HCT116 (cell line): ENCODE results near the gene C19orf25. TPM values are rescaled to one million over a fixed set of nuclear protein-coding genes. Genes with fewer than 3 reads are reported as not detected.

Experiments used
- ATAC-seq: fragments of 200-7000 bp; cut with Tn5 transposase; 2 replicates; pipeline ENCODE4 v1.9.1; 2020; ENCODE audit warnings: mild to moderate bottlenecking, moderate library complexity
- BruUV-seq: library from RNA; stranded (reverse); fragments of 400-500 nt; replicated peaks from 2 replicates; lab custom pipeline; 2021; lab: Mats Ljungman, UMichigan
- CTCF ChIA-PET: fragments of 300-600 bp; sonication (Branson Sonifier 250); formaldehyde crosslinking; loops from one replicate; lab custom pipeline; 2021; ENCODE audit warnings: antibody characterized with exemption; lab: Charles Lee
- POLR2A ChIA-PET: fragments of 300-600, 350-600 bp; sonication (Branson Sonifier 250); formaldehyde crosslinking; loops from one replicate; lab custom pipeline; 2021; ENCODE audit warnings: antibody characterized with exemption; lab: Charles Lee
- RAD21 ChIA-PET, 2 experiments: fragments of 300-600 bp; sonication (Branson Sonifier 250); formaldehyde crosslinking; loops; one replicate each; lab custom pipeline; 2023; ENCODE audit warnings: low total read pairs in 2 of 2; ENCODE audit not compliant: uncharacterized antibody in 2 of 2, unreplicated experiment in 2 of 2, low non-redundant PET in 1 of 2; lab: Charles Lee
- DNase-seq: peaks from one replicate; pipeline ENCODE4 v3.0.0-alpha.2; 2010; ENCODE audit warnings: low read depth, low spot score
- H2AFZ ChIP-seq: fragments of 200-600 bp; shearing (Covaris generic), sonication (generic); 2 replicates; pipeline ENCODE4 v1.6.1; 2017; ENCODE audit warnings: low read depth, mixed run types, mixed read lengths, antibody characterized with exemption, low read length; ENCODE audit not compliant: poor library complexity, severe bottlenecking
- H3K27ac ChIP-seq: 2 replicates; pipeline ENCODE4 v1.5.1; 2012; ENCODE audit warnings: low read depth, low read length
- H3K27me3 ChIP-seq: fragments of 200-600 bp; sonication (generic); 2 replicates; pipeline ENCODE4 v1.6.1; 2016; ENCODE audit warnings: mixed run types, low read length, mixed read lengths; ENCODE audit not compliant: insufficient read depth
- H3K36me3 ChIP-seq, 2 experiments: fragments of 200-500 bp in 1 of 2; fragments of 200-600 bp in 1 of 2; sonication (Bioruptor generic) in 1 of 2; sonication (generic) in 1 of 2; 2 replicates each; pipeline versions ENCODE4 v1.5.1 to v1.6.1; 2014 to 2016; ENCODE audit warnings: low read length in 2 of 2, inconsistent platforms in 1 of 2, mixed read lengths in 1 of 2, mixed run types in 1 of 2; ENCODE audit not compliant: insufficient read depth in 2 of 2, control insufficient read depth in 1 of 2
- H3K4me1 ChIP-seq, 2 experiments: fragments of 200-600 bp in 1 of 2; sonication (generic) in 1 of 2; 2 replicates each; pipeline versions ENCODE4 v1.5.1 to v1.6.1; 2012 to 2017; ENCODE audit warnings: low read length in 2 of 2, inconsistent platforms in 1 of 2, mild to moderate bottlenecking in 1 of 2, mixed read lengths in 1 of 2, mixed run types in 1 of 2, moderate library complexity in 1 of 2; ENCODE audit not compliant: insufficient read depth in 2 of 2, control insufficient read depth in 1 of 2
- H3K4me2 ChIP-seq: fragments of 200-600 bp; sonication (generic); 2 replicates; pipeline ENCODE4 v1.6.1; 2017; ENCODE audit warnings: mixed run types, low read length, mixed read lengths
- H3K4me3 ChIP-seq, 2 experiments: fragments of 200-600 bp in 1 of 2; sonication (generic) in 1 of 2; replicated peaks in 1 of 2; 2 replicates each; pipeline ENCODE4 v1.5.1; 2011 to 2016; ENCODE audit warnings: low read length in 2 of 2, control low read depth in 1 of 2, low read depth in 1 of 2, mild to moderate bottlenecking in 1 of 2, mixed read lengths in 1 of 2, mixed run types in 1 of 2
- H3K79me2 ChIP-seq: fragments of 200-600 bp; sonication (generic); 2 replicates; pipeline ENCODE4 v1.6.1; 2017; ENCODE audit warnings: mild to moderate bottlenecking, mixed run types, low read length, moderate library complexity, mixed read lengths; ENCODE audit not compliant: insufficient read depth
- H3K9ac ChIP-seq: fragments of 200-600 bp; sonication (generic); 2 replicates; pipeline ENCODE4 v1.6.1; 2016; ENCODE audit warnings: low read length, mixed read lengths
- H3K9me2 ChIP-seq: fragments of 200-600 bp; sonication (generic), shearing (Covaris generic); 2 replicates; pipeline ENCODE4 v1.6.1; 2017; ENCODE audit warnings: mixed run types, mild to moderate bottlenecking, moderate library complexity; ENCODE audit not compliant: insufficient read depth
- H3K9me3 ChIP-seq, 2 experiments: fragments of 200-500 bp in 1 of 2; fragments of 200-600 bp in 1 of 2; sonication (Bioruptor generic) in 1 of 2; sonication (generic) in 1 of 2; 2 replicates each; pipeline ENCODE4 v1.6.1; 2014 to 2017; ENCODE audit warnings: low read length in 2 of 2, mixed read lengths in 2 of 2, inconsistent platforms in 1 of 2, low read depth in 1 of 2, mild to moderate bottlenecking in 1 of 2, mixed run types in 1 of 2, moderate library complexity in 1 of 2; ENCODE audit not compliant: control insufficient read depth in 1 of 2, insufficient read depth in 1 of 2
- H4K20me1 ChIP-seq: fragments of 200-600 bp; sonication (generic), shearing (Covaris generic); 2 replicates; pipeline ENCODE4 v1.6.1; 2017; ENCODE audit warnings: mixed run types, mild to moderate bottlenecking, moderate library complexity; ENCODE audit not compliant: insufficient read depth
- CBX3 ChIP-seq: IDR thresholded peaks from 2 replicates; pipeline ENCODE4 v1.6.1; 2012; ENCODE audit warnings: low read depth
- CEBPB ChIP-seq: IDR thresholded peaks from 2 replicates; pipeline ENCODE4 v1.6.1; 2012; ENCODE audit warnings: low read depth
- EGR1 ChIP-seq: IDR thresholded peaks from 2 replicates; pipeline ENCODE4 v1.6.1; 2012; ENCODE audit warnings: low read depth
- EZH2phosphoT487 ChIP-seq: fragments of 200-600 bp; IDR thresholded peaks from 2 replicates; pipeline ENCODE4 v1.6.1; 2018; ENCODE audit warnings: antibody characterized with exemption, borderline replicate concordance
- FOSL1 ChIP-seq: IDR thresholded peaks from 2 replicates; pipeline ENCODE4 v1.6.1; 2012; ENCODE audit warnings: low read depth
- JUND ChIP-seq: IDR thresholded peaks from 2 replicates; pipeline ENCODE4 v1.6.1; 2012
- POLR2AphosphoS5 ChIP-seq: IDR thresholded peaks from 2 replicates; pipeline ENCODE4 v1.6.1; 2011; ENCODE audit warnings: mild to moderate bottlenecking, low read depth, low read length, moderate library complexity
- SIN3A ChIP-seq: IDR thresholded peaks from 2 replicates; pipeline ENCODE4 v1.6.1; 2012; ENCODE audit warnings: low read depth
- YY1 ChIP-seq: IDR thresholded peaks from 2 replicates; pipeline ENCODE4 v1.6.1; 2011; ENCODE audit warnings: low read length, low read depth, moderate library complexity, mild to moderate bottlenecking; ENCODE audit not compliant: insufficient replicate concordance; ENCODE audit errors: extremely low read depth
- intact Hi-C: fragments of 100-400 bp; cut with micrococcal nuclease; formaldehyde crosslinking; loops from 2 replicates; pipeline ENCODE4 v1.10.0; 2022
- total RNA-seq: library from RNA; stranded (reverse); gene quantifications from one replicate; pipeline ENCODE4 v1.2.1, GENCODE V29; 2021; ENCODE audit not compliant: unreplicated experiment
- TF ChIP-seq, protein P1 (sequence below): IDR thresholded peaks from 2 replicates; pipeline ENCODE4 v1.6.1; 2012
- TF ChIP-seq, protein P2 (sequence below): IDR thresholded peaks from 2 replicates; pipeline ENCODE4 v1.6.1; 2012; ENCODE audit warnings: low read depth

C19orf25 gene
- total RNA-seq, 1 experiment from 2014 or later, result 48.8 TPM

DNA sequence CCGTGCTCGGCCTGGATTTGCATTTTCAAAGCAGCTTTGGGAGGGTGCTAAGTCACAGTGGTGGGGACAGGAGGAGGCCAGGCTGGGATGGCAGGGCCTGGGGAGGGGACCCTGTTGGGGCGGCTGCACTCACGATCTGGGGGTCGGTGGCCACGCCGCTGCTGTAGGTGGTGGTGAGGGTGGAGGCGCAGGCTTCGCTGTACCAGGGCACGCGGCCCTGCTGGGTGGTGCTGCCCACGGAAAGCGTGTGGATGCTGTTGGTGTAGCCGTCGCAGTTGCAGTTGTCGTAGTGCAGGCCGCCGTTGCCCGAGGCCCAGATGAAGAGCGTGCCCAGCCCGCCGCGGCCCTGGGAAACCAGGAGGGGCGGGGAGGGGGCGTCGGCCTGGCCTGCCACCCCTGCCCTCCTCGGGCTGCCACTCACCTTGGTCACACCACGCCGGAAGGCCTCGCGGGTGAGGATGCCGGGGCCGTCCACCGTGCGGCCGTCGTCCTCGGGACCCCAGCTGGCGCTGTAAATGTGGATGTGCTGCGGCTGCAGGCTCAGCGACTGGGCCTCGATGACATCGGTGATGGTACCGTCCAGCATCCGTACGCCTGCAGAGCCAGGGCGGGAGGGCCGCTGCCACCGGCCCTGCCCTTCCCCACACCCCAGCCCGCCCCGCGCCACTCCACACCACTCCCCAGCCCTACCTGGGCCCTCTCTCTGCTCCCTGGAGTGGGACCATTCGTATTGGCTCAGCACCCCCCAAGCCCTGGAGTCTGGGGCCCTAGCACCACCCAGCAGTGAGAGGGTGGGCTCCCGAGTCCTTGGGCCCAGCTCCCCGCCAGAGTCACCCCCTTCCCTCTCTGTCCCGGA lies 7.9 kb upstream of the C19orf25 start:
- CTCF ChIA-PET, result no interaction called here
- POLR2A ChIA-PET, result no interaction called here
- intact Hi-C loops, result no loop called here

More for the DNA sequence above, 7.9 kb upstream of the C19orf25 start:
- no peak for TF ChIP-seq EGR1
- TF ChIP-seq, protein P1, sequence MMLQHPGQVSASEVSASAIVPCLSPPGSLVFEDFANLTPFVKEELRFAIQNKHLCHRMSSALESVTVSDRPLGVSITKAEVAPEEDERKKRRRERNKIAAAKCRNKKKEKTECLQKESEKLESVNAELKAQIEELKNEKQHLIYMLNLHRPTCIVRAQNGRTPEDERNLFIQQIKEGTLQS, result no peak
- no peak for TF ChIP-seq CEBPB
- TF ChIP-seq JUND, result no peak
- no peak for TF ChIP-seq YY1
- TF ChIP-seq SIN3A, result no peak
- no peak for TF ChIP-seq CBX3
- no peak for TF ChIP-seq FOSL1
- TF ChIP-seq, protein P2, sequence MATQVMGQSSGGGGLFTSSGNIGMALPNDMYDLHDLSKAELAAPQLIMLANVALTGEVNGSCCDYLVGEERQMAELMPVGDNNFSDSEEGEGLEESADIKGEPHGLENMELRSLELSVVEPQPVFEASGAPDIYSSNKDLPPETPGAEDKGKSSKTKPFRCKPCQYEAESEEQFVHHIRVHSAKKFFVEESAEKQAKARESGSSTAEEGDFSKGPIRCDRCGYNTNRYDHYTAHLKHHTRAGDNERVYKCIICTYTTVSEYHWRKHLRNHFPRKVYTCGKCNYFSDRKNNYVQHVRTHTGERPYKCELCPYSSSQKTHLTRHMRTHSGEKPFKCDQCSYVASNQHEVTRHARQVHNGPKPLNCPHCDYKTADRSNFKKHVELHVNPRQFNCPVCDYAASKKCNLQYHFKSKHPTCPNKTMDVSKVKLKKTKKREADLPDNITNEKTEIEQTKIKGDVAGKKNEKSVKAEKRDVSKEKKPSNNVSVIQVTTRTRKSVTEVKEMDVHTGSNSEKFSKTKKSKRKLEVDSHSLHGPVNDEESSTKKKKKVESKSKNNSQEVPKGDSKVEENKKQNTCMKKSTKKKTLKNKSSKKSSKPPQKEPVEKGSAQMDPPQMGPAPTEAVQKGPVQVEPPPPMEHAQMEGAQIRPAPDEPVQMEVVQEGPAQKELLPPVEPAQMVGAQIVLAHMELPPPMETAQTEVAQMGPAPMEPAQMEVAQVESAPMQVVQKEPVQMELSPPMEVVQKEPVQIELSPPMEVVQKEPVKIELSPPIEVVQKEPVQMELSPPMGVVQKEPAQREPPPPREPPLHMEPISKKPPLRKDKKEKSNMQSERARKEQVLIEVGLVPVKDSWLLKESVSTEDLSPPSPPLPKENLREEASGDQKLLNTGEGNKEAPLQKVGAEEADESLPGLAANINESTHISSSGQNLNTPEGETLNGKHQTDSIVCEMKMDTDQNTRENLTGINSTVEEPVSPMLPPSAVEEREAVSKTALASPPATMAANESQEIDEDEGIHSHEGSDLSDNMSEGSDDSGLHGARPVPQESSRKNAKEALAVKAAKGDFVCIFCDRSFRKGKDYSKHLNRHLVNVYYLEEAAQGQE, result no peak
- TF ChIP-seq POLR2AphosphoS5, result no peak
- no peak for TF ChIP-seq EZH2phosphoT487
- H3K27me3 ChIP-seq, result no peaks in the 10 kb centered on the region
- no peaks in the 10 kb centered on the region for H3K9me3 ChIP-seq
- H2AFZ ChIP-seq, result no peak overlapping the region
- no peak overlapping the region; the same call in 1 of the 2 replicates for H3K27ac ChIP-seq
- RAD21 ChIA-PET, result no interaction called here
- no peak overlapping the region for H3K4me3 ChIP-seq
- no peaks in the 10 kb centered on the region for H3K36me3 ChIP-seq
- peaks cover 7% of the 10 kb centered on the region; the same call in 1 of the 2 replicates for H3K79me2 ChIP-seq
- no peak overlapping the region for H3K4me2 ChIP-seq
- H3K4me1 ChIP-seq, result peaks cover 7 to 24% of the 10 kb centered on the region in 2 experiments
- H3K9me2 ChIP-seq, result no peaks in the 10 kb centered on the region
- ATAC-seq (no peak), DNase-seq (no peak)
- no TSS peak for BruUV-seq
- no peaks in the 10 kb centered on the region for H4K20me1 ChIP-seq
- no peak overlapping the region for H3K9ac ChIP-seq
